ENCODE data around the gene BNC2. TPM values are rescaled to one million over a fixed set of nuclear protein-coding genes. Genes with fewer than 3 reads are reported as not detected.
A peak's percentile ranks its signal among the peaks of the same experiment; 100 is the strongest.

Gene BNC2
- total and polyA plus RNA-seq, 2 of the 4 experiments (the other 2 are of a cell fraction): 15.5 to 45.2 TPM

DNA sequence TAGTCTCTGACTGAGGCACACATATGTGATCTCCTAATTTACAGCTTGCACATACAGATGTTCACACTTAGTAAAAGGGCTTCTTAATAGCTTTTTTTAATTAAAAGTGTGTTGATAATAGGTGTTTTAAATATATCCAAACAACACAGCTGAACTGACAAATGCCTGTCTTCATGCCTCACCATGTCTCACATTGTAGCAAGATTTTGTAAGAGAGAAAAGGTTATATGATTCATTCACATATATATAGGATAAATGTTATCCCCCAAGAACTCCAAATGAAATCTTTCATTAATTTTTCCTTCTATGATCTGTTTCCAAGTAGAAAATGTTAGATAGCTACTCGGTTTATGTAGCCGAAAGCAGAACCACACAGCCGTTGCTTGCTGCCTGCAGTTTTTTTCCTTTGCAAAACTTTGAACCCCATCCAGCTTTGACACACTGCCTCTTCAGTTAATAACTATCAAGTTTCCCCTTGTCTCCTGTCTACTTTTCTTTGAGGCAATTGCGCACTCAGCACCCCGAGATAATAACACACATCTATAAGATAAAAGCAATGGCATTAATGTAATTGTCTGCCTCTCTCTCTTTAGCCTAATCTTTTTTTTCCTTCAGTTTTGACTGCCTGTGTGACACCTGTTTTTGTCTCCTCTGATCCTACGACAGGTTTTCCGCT lies 299.2 kb downstream of the BNC2 start:
- POLR2A ChIA-PET (ENCODE audit: unreplicated experiment): interaction anchor here (0.5 to 0.6 kb wide), 2 partner anchors 17 to 39 kb away, joined by 3 to 4 read pairs; no protein-coding TSS in a partner anchor
- no TSS peak for BruUV-seq (replicated peaks)

More for the DNA sequence above, 299.2 kb downstream of the BNC2 start:
- CTCF ChIA-PET: interaction anchor here (1.0 kb wide), 1 partner anchor 9 kb away, joined by 4 read pairs; no protein-coding TSS in a partner anchor
- Histone ChIP-seq H3K27me3 (ENCODE audit: control insufficient read depth, insufficient read depth, low read length) (no peaks in the 10 kb centered on the region), H4K20me1 (ENCODE audit: insufficient read depth, low read length) (no peaks in the 10 kb centered on the region), H3K9ac (ENCODE audit: low read depth, low read length) (peak overlapping the region; percentile 40; the same call in 1 of the 2 replicates), H2BK5ac (ENCODE audit: low read depth, low read length, poor library complexity, severe bottlenecking) (no peak overlapping the region), H3K56ac (ENCODE audit: extremely low read depth, insufficient read depth, low read length) (no peak overlapping the region), H2AK9ac (replicated peaks; ENCODE audit: low read depth, low read length, poor library complexity) (no peak overlapping the region), H3K79me1 (ENCODE audit: low read depth in 1 of 2, low read length in 2 of 2) (peaks cover 20 to 28% of the 10 kb centered on the region in 2 experiments; a peak in 3 of 4 replicates), H3K9me3 (ENCODE audit: control insufficient read depth, insufficient read depth, low read length) (no peaks in the 10 kb centered on the region), H2BK120ac (ENCODE audit: low read depth, low read length) (no peak overlapping the region), H3K23ac (ENCODE audit: low read depth, low read length) (0 out of 2 replicates have a peak overlapping the region, but pooled peaks have one; percentile 56), H3K9me1 (ENCODE audit: insufficient read depth, low read length) (no peaks in the 10 kb centered on the region), H2BK15ac (ENCODE audit: low read depth, low read length) (no peak overlapping the region), H4K5ac (ENCODE audit: low read depth, low read length) (no peak overlapping the region), H3K36me3 (ENCODE audit: control insufficient read depth, insufficient read depth, low read length) (no peaks in the 10 kb centered on the region), H3K4me3 (ENCODE audit: insufficient read depth, low read depth, low read length) (no peak overlapping the region), H3K18ac (ENCODE audit: low read depth, low read length) (peak overlapping the region; percentile 4; the same call in 1 of the 2 replicates), H4K8ac (ENCODE audit: low read depth in 2 of 2, low read length in 2 of 2) (no peak overlapping the region; a peak in 1 of 4 replicates), H2BK20ac (ENCODE audit: low read depth, low read length) (no peak overlapping the region), H2AK5ac (ENCODE audit: low read depth, low read length) (no peak overlapping the region), H2AFZ (replicated peaks; ENCODE audit: low read length, poor library complexity) (no peak overlapping the region), H3K4me2 (ENCODE audit: low read depth, low read length) (peak overlapping the region; percentile 63), H3K4ac (ENCODE audit: low read depth, low read length) (0 out of 2 replicates have a peak overlapping the region, but pooled peaks have one; percentile 12), H4K91ac (ENCODE audit: insufficient read depth, low read depth, low read length) (no peak overlapping the region), H3K4me1 (ENCODE audit: control insufficient read depth, insufficient read depth, low read length) (peaks cover 7% of the 10 kb centered on the region), H3K27ac (ENCODE audit: insufficient read depth, low read length) (no peak overlapping the region), H3K14ac (replicated peaks; ENCODE audit: low read depth, low read length) (peak overlapping the region; percentile 30; the same call in 1 of the 2 replicates)
- dilution Hi-C loops (cut with HindIII; ENCODE audit: low sequenced_read_pairs, unreplicated experiment) (no loop called here), intact Hi-C loops (cut with micrococcal nuclease) (no loop called here), in situ Hi-C loops (cut with MboI; ENCODE audit: low sequenced_read_pairs) (no loop called here)
- TF ChIP-seq CHD1 (IDR thresholded peaks at IDR 0.05; ENCODE audit: low read depth, low read length) (no peak), CEBPB (IDR thresholded peaks at IDR 0.05; ENCODE audit: low read depth, low read length) (peak; percentile 5; the same call in 1 of the 2 replicates)
- ATAC-seq (ENCODE audit: low read depth): peak; percentile 17; the same call in 1 of the 2 replicates
- DNase-seq: peak; percentile 43
- WGBS, 2 experiments (ENCODE audit: extremely low coverage in 2 of 2, insufficient read length in 1 of 2): no CpG with 5 or more reads among the region's 7 CpGs
